NCI-H2196 (cell line): ENCODE measurements around the gene WDR64.
"Not testable (repeated sequence)": the region's sequence is repeated elsewhere in the genome, so short reads cannot be mapped to it uniquely, and the experiment has no call there.

Experiments
- DNase-seq: peaks from one replicate; lab custom pipeline; 2025; ENCODE audit not compliant: unreplicated experiment; lab: John Stamatoyannopoulos, UW

Gene WDR64

DNA sequence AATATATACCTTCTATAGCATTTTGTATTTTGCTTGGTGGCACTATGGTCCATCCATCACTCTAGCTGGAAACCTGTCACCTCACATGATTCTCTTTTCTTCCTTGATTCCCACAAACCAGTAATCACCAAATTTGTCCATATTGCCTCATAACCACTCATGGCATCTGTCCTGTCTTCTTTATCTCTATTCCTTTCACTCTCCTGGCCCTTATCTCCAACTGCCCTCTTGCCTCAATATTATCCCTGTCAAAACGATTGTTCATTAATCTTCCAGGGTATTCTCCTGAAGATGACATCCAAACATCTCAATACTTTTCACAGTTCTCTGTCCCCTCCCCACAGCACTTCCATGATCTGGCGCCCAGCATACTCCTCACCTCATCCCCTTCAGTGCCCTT lies 46.1 kb downstream of the WDR64 start:
- DNase-seq = no peak

DNA sequence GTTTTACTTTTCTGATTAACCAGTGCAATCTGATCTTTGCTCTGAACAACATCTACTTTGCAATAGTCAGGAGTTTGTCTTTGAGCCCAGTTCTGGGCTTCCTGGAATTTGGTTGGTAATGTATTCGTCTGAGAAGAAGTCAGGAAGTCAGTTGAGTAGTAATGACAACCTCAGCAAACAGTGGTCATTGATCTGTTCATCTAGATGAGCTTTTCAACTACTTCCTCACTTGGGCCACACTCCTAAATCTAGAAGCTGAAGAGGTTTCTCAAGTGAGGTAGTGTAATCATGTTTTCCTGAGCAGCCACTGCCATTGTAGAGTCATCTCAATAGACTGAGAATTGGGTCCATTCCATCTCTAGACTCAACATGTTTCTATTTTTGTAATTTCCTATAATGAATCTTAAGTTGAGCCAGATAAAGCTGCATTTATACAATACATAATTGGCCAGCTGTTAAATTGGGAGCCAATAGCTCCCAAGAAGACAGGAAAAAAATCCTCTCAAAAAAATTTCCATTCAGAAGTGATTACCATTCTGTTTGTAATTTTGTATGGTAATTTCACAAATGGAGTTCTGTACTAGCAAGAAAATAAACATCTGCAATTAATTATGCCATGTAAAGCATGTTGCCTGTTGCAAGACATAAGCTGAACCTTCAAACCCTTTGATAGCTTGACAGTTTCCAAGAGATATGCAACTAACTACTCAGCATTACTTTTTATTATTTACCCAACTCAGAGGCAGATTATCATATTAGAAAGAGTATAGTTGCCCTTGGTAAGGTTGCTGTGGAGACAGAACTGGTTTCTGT lies 49.6 kb downstream of the WDR64 start:
- no peak for DNase-seq

GRCh38 chr1:241702442-241703373 lies 50.6 kb downstream of the WDR64 start:
- no peak for DNase-seq

DNA sequence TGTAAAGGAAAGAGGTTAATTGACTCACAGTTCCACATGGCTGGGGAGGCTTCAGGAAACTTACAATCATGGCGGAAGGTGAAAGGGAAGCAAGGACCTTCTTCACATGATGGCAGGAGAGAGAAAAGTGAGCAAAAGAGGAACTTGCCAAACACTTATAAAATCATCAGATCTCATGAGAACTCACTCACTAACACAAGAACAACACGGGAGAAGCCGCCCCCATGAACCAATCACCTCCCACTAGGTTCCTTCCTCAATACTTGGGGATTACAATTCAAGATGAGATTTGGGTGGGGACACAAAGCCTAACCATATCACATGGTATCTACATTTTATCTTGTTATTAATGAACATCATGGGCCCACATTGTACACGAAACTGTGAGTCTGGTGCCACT lies 51.7 kb downstream of the WDR64 start:
- DNase-seq = not testable (repeated sequence)

DNA sequence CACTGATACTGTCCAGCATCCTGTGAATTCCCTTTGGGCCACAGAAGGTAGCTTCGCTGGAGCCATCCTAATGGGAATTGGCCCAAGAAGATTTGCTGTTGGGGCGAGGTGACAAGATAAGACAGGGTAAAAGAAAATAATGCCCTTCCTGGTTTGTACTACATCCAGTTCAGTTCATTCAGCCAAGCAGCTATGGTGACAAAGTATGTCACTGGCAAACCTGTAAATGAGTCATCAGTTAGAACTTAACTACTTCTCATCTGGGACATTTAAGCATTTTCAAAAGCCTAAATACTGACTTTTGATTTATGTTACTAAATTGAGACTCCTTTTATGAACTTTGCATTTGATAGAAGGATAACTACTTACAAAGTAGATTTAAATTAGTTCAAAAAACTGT lies 54.2 kb downstream of the WDR64 start:
- DNase-seq = no peak

DNA sequence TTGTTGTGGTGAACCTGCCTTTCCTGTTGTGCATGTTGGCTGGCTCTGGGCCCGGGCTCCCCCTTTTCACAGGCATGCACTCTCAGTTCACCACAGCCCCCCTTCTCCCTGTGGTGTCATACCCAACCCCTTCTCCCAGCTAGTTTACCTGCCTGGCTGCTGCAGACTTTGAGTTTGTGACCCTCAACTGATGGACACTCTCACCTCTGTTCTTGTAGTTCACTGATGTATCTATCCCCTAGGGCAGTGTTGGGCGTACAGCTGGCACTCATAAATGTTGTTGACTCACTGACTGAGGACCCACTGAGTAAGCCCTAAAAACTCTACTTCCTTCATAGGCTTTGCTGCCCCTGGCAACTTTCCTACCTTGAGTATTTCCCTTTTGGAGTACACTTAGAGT lies 54.9 kb downstream of the WDR64 start:
- no peak for DNase-seq

DNA sequence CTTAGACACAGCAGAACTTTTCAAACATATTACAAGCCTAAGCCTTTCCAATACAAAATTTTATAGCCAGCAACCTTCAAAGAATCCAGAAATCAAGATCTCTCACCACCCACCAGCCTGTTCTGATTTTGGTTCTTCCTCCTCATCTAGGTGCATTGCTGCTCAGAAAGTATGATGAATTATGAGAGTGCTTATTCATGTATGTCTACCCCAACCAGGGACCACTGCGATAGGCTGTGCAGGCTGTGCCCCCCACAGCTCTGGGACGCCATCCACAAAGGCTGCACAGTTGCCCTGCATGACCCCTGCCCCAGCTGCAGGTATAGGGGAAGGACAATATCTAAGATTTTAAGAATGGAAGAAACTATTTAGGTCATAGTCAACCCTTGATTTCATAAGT lies 55.4 kb downstream of the WDR64 start:
- no peak for DNase-seq

DNA sequence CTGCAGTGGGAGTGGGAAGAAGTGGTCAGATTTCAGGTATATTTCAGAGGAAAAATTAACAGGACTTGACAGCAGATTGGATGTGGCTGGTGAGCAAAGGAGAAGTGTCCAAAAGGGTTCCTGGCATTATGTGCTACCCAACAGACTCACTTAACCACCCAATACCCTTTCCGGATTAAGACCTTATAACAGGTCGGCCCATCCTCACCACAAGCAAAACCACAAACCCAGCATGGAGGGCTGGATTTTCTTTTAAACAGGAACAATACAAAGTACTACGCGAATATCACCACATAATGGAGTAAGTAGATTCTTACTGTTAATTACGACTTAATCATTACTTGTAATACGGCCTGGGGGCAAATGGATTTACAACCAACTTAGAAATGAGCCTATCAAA lies 59.2 kb downstream of the WDR64 start:
- DNase-seq = no peak

DNA sequence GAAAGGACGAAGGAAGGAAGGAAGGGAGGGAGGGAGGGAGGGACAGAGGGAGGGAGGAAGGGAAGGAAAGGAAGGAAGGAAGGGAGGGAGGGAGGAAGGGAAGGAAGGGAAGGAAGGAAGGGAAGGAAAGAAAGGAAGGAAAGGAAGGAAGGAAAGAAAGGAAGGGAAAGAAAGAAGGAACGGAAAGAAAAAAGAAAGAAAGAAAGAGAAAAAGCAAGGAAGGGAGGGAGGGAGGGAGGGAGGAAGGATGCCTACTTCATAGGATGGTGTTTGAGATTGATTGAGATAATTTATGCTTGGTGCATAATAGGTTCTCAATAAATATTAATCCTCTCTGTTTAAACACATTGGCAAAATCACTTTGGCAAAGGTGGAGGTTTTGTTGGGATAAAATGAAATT lies 61.2 kb downstream of the WDR64 start:
- DNase-seq = no peak

- no peak for DNase-seq
Observed at GRCh38 chr1:241714321-241715218, 62.5 kb downstream of the WDR64 start.

DNA sequence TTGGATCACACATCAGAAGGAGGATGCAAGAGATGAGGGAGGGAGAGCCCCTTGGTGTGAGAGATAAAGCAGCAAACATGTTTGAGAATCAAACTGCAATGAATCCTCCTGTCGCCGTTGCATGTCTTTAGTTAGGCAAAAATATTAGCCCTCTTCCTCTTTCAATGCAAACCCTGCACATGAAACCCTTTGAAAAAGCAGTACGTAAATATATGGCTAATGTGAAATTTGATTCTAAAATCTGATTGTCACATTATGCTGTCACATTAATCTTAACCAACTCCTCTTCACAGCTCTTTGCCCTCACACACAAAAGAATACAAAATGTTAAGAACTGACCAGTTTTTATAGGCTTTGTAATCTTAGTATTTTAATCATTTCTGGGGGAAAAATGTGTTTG lies 63.4 kb downstream of the WDR64 start:
- no peak for DNase-seq

GRCh38 chr1:241715956-241716355 lies 63.9 kb downstream of the WDR64 start:
- DNase-seq = no peak

DNA sequence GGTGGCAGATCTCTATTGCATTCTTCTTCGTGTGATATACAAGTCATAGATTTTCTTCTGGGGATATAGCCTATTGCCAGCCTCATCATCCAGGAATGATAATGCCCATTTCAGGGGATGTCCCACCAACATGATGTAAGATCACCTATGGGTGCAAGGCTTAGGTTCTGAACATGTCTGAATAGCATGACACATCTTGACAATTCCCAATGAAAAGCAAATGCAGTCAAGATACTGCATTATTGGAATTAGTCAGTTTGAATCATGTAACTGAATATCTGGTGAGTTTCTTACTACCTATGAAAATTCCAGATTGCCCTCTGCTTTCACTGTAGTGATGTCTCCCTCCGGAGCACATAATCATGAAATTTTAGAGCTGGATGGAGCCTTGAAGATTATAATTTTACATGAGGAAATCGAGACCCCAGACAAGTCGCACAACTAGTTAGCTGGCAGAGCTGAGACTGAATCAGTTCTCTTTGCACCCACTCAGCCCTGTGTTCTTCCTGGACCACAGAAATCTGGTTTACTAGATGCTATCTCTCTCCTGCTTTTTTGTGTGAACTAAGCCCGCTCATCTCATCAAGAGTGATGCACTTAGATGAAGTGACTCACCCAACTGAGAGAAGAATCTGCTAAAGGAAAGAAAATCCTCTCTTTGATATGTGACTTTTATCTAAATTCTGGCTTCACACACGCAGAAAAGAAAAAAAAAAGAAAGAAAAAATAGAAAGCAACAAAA lies 65.0 kb downstream of the WDR64 start:
- DNase-seq = no peak

DNA sequence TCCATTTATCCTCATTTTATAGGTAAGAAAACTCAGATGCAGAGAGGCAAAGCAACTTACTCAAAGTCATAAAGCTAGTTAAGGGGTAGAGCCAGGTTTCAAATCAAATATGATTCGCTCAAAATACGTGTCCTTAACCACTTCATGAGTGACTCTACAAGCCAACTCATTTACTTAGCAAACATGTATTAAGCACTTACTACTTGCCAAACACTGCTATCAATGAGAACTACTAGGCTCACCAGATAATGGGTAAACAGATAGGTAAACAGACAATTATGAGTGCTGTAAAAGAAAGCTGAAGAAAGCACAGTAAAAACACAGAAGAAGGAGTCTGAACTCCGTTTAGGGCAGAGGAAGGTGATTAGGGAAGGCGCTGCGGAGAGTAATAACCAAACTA lies 65.9 kb downstream of the WDR64 start:
- DNase-seq = no peak

GRCh38 chr1:241721011-241721410 lies 68.9 kb downstream of the WDR64 start:
- no peak for DNase-seq

- no peak for DNase-seq
Observed at GRCh38 chr1:241722947-241723346, 70.9 kb downstream of the WDR64 start.

- no peak for DNase-seq
Observed at GRCh38 chr1:241724741-241725356, 72.8 kb downstream of the WDR64 start.

DNA sequence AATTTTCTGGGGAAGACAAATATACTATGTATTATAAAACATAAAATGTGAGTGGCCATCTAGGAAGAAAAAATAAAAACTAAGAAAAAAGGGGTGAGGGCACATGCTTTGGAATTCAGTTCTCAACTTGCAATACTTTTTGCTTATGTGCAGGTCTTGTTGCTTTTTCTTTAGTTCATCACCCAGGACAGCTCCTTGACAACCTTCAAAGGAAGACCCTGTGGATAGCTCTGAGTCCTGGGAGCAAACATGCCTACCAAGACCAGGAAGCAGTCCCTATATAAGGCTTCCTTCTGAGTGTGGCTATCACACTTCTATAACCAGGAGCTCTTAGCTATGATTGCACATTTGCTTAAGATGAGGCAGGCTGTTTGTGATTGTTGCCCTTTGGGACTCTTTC lies 78.0 kb downstream of the WDR64 start:
- DNase-seq = no peak

DNA sequence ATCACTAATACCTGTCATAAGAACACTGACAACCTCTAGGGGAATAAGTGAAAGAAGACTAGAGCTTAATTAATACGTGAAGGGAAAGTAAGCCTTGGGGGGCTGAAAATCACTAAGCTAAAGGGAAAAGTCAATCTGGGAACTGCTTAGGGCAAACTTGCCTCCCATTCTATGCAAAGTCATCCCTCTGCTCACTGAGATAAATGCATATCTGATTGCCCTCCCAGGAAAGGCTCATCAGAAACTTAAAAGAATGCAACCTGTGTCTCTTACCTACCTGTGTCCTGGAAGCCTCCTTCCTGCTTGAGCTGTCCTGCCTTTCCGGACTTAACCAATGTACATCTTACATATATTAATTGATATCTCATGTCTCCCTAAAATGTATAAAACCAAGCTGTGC lies 81.8 kb downstream of the WDR64 start:
- DNase-seq = no peak

GRCh38 chr1:241734533-241734932 lies 82.5 kb downstream of the WDR64 start:
- no peak for DNase-seq
